8988T (cell line): ENCODE data around the gene PIEZO1.

Source experiments
- DNase-seq: peaks from one replicate; pipeline ENCODE4 v3.0.0; 2011

Gene PIEZO1

GRCh38 chr16:88815901-88816589 lies 31.0 kb upstream of the PIEZO1 start:
- no peak for DNase-seq

GRCh38 chr16:88815227-88815626 lies 30.2 kb upstream of the PIEZO1 start:
- no peak for DNase-seq

- DNase-seq, result no peak
Observed at GRCh38 chr16:88814144-88814502, 29.1 kb upstream of the PIEZO1 start.

GRCh38 chr16:88813269-88814143 lies 28.5 kb upstream of the PIEZO1 start:
- no peak for DNase-seq

GRCh38 chr16:88812513-88813268 lies 27.7 kb upstream of the PIEZO1 start:
- DNase-seq, result no peak

- peak; percentile 98 for DNase-seq
Observed at GRCh38 chr16:88811769-88812512, 26.9 kb upstream of the PIEZO1 start, which contains the start of gene APRT. Gene APRT, minus strand, starts transcription at chr16:88811928. Its CDS starts 29 bp downstream, at chr16:88811899.

- peak; percentile 83 for DNase-seq
Observed at GRCh38 chr16:88810912-88811768, 26.1 kb upstream of the PIEZO1 start.

GRCh38 chr16:88810166-88810911 lies 25.3 kb upstream of the PIEZO1 start:
- DNase-seq, result peak; percentile 65

GRCh38 chr16:88809676-88810165 lies 24.7 kb upstream of the PIEZO1 start:
- no peak for DNase-seq

- no peak for DNase-seq
Observed at GRCh38 chr16:88809068-88809675, 24.2 kb upstream of the PIEZO1 start.

GRCh38 chr16:88807626-88808453 lies 22.8 kb upstream of the PIEZO1 start:
- DNase-seq, result no peak

GRCh38 chr16:88807142-88807625 lies 22.2 kb upstream of the PIEZO1 start:
- DNase-seq, result no peak

- no peak for DNase-seq
Observed at GRCh38 chr16:88806491-88807111, 21.6 kb upstream of the PIEZO1 start.

GRCh38 chr16:88805887-88806393 lies 20.9 kb upstream of the PIEZO1 start:
- no peak for DNase-seq

GRCh38 chr16:88805340-88805715 lies 20.3 kb upstream of the PIEZO1 start:
- DNase-seq, result no peak

GRCh38 chr16:88804552-88805339 lies 19.7 kb upstream of the PIEZO1 start:
- DNase-seq, result peak; percentile 91

GRCh38 chr16:88804173-88804551 lies 19.1 kb upstream of the PIEZO1 start:
- DNase-seq, result no peak
